Measurements from ENCODE around the gene NINL. TPM values are rescaled to one million over a fixed set of nuclear protein-coding genes. Genes with fewer than 3 reads are reported as not detected.

The NINL gene
- total and polyA plus RNA-seq, 4 donors = 6.0 to 28.3 (median 12.9) TPM

- DNase-seq = peak in 1 of 2 donors; percentile 32
Measured at GRCh38 chr20:25447671-25448070, 137.7 kb downstream of the NINL start.

GRCh38 chr20:25444556-25444955 lies 140.8 kb downstream of the NINL start:
- no peak overlapping the region for H3K4me3 ChIP-seq (ENCODE audit: low read length in 2 of 2)
- H3K9me3 ChIP-seq (ENCODE audit: control insufficient read depth, low read length) = no peaks in the 10 kb centered on the region
- no peaks in the 10 kb centered on the region for H3K27me3 ChIP-seq (ENCODE audit: control insufficient read depth in 1 of 2, insufficient read depth in 2 of 2, low read length in 1 of 2)
- no peak overlapping the region for H3K27ac ChIP-seq (ENCODE audit: low read depth in 1 of 2, low read length in 2 of 2)
- WGBS, 2 donors = 97% methylated on average over 4 of the region's 4 CpGs
- ATAC-seq (ENCODE audit: low FRiP score) (no peak), DNase-seq (no peak)
- no peaks in the 10 kb centered on the region for H3K4me1 ChIP-seq (ENCODE audit: control insufficient read depth in 1 of 2, insufficient read depth in 2 of 2, low read length in 2 of 2)
- intact Hi-C loops (cut with DNase I) = no loop called here
- no peaks in the 10 kb centered on the region for H3K36me3 ChIP-seq (ENCODE audit: control insufficient read depth in 1 of 2, insufficient read depth in 2 of 2, low read length in 1 of 2)

More at GRCh38 chr20:25447671-25448070, 137.7 kb downstream of the NINL start:
- Histone ChIP-seq H3K4me3 (ENCODE audit: low read length in 2 of 2) (no peak overlapping the region), H3K36me3 (ENCODE audit: control insufficient read depth in 1 of 2, insufficient read depth in 2 of 2, low read length in 1 of 2) (peaks cover 2% of the 10 kb centered on the region in 2 donors), H3K4me1 (ENCODE audit: control insufficient read depth in 1 of 2, insufficient read depth in 2 of 2, low read length in 2 of 2) (no peaks in the 10 kb centered on the region), H3K27me3 (ENCODE audit: control insufficient read depth in 1 of 2, insufficient read depth in 2 of 2, low read length in 1 of 2) (no peaks in the 10 kb centered on the region), H3K9me3 (ENCODE audit: control insufficient read depth, low read length) (peaks cover 1% of the 10 kb centered on the region), H3K27ac (ENCODE audit: low read depth in 1 of 2, low read length in 2 of 2) (no peak overlapping the region)
- no peak for ATAC-seq (ENCODE audit: low FRiP score)
- WGBS, 2 donors = 83 to 90% methylated on average over 6 of the region's 6 CpGs
- intact Hi-C loops (cut with DNase I) = no loop called here

- Histone ChIP-seq H3K27me3 (ENCODE audit: control insufficient read depth in 1 of 2, insufficient read depth in 2 of 2, low read length in 1 of 2) (no peaks in the 10 kb centered on the region), H3K27ac (ENCODE audit: low read depth in 1 of 2, low read length in 2 of 2) (no peak overlapping the region), H3K4me3 (ENCODE audit: low read length in 2 of 2) (no peak overlapping the region), H3K36me3 (ENCODE audit: control insufficient read depth in 1 of 2, insufficient read depth in 2 of 2, low read length in 1 of 2) (no peaks in the 10 kb centered on the region), H3K4me1 (ENCODE audit: control insufficient read depth in 1 of 2, insufficient read depth in 2 of 2, low read length in 2 of 2) (no peaks in the 10 kb centered on the region), H3K9me3 (ENCODE audit: control insufficient read depth, low read length) (no peaks in the 10 kb centered on the region)
- 89 to 90% methylated on average over 3 of the region's 3 CpGs for WGBS, 2 donors
- ATAC-seq (ENCODE audit: low FRiP score) = no peak
- intact Hi-C loops (cut with DNase I) = no loop called here
- no peak for DNase-seq
Measured at GRCh38 chr20:25439328-25439727, 146.0 kb downstream of the NINL start.

- H3K27ac ChIP-seq (ENCODE audit: low read depth in 1 of 2, low read length in 2 of 2) = no peak overlapping the region
- WGBS, 2 donors = 34 to 46% methylated on average over 4 of the region's 4 CpGs
- ATAC-seq (ENCODE audit: low FRiP score) (no peak), DNase-seq (no peak)
- no peak overlapping the region for H3K4me3 ChIP-seq (ENCODE audit: low read length in 2 of 2)
- H3K36me3 ChIP-seq (ENCODE audit: control insufficient read depth in 1 of 2, insufficient read depth in 2 of 2, low read length in 1 of 2) = no peaks in the 10 kb centered on the region
- intact Hi-C loops (cut with DNase I) = no loop called here
- H3K27me3 ChIP-seq (ENCODE audit: control insufficient read depth in 1 of 2, insufficient read depth in 2 of 2, low read length in 1 of 2) = no peaks in the 10 kb centered on the region
- no peaks in the 10 kb centered on the region for H3K9me3 ChIP-seq (ENCODE audit: control insufficient read depth, low read length)
- H3K4me1 ChIP-seq (ENCODE audit: control insufficient read depth in 1 of 2, insufficient read depth in 2 of 2, low read length in 2 of 2) = no peaks in the 10 kb centered on the region
Measured at GRCh38 chr20:25437153-25437581, 148.2 kb downstream of the NINL start.

GRCh38 chr20:25424536-25424935 lies 160.8 kb downstream of the NINL start:
- no peak overlapping the region for H3K27ac ChIP-seq (ENCODE audit: low read depth in 1 of 2, low read length in 2 of 2)
- ATAC-seq (ENCODE audit: low FRiP score) (no peak), DNase-seq (no peak)
- no peaks in the 10 kb centered on the region for H3K27me3 ChIP-seq (ENCODE audit: control insufficient read depth in 1 of 2, insufficient read depth in 2 of 2, low read length in 1 of 2)
- H3K4me1 ChIP-seq (ENCODE audit: control insufficient read depth in 1 of 2, insufficient read depth in 2 of 2, low read length in 2 of 2) = no peaks in the 10 kb centered on the region
- WGBS, 2 donors = 94 to 95% methylated on average over 3 of the region's 3 CpGs
- intact Hi-C loops (cut with DNase I) = no loop called here
- no peaks in the 10 kb centered on the region for H3K9me3 ChIP-seq (ENCODE audit: control insufficient read depth, low read length)
- H3K36me3 ChIP-seq (ENCODE audit: control insufficient read depth in 1 of 2, insufficient read depth in 2 of 2, low read length in 1 of 2) = no peaks in the 10 kb centered on the region
- H3K4me3 ChIP-seq (ENCODE audit: low read length in 2 of 2) = no peak overlapping the region

- intact Hi-C loops (cut with DNase I) = no loop called here
- WGBS, 2 donors = 77 to 78% methylated on average over 4 of the region's 4 CpGs
- no peaks in the 10 kb centered on the region for H3K9me3 ChIP-seq (ENCODE audit: control insufficient read depth, low read length)
Measured at GRCh38 chr20:25422032-25422431, 163.3 kb downstream of the NINL start.

GRCh38 chr20:25421102-25421501 lies 164.2 kb downstream of the NINL start:
- Histone ChIP-seq H3K36me3 (ENCODE audit: control insufficient read depth in 1 of 2, insufficient read depth in 2 of 2, low read length in 1 of 2) (no peaks in the 10 kb centered on the region), H3K9me3 (ENCODE audit: control insufficient read depth, low read length) (no peaks in the 10 kb centered on the region), H3K27me3 (ENCODE audit: control insufficient read depth in 1 of 2, insufficient read depth in 2 of 2, low read length in 1 of 2) (no peaks in the 10 kb centered on the region), H3K27ac (ENCODE audit: low read depth in 1 of 2, low read length in 2 of 2) (no peak overlapping the region), H3K4me3 (ENCODE audit: low read length in 2 of 2) (no peak overlapping the region), H3K4me1 (ENCODE audit: control insufficient read depth in 1 of 2, insufficient read depth in 2 of 2, low read length in 2 of 2) (no peaks in the 10 kb centered on the region)
- DNase-seq = no peak
- no peak for ATAC-seq (ENCODE audit: low FRiP score)
- intact Hi-C loops (cut with DNase I) = no loop called here

More at GRCh38 chr20:25422032-25422431, 163.3 kb downstream of the NINL start:
- H3K27ac ChIP-seq (ENCODE audit: low read depth in 1 of 2, low read length in 2 of 2) = no peak overlapping the region
- DNase-seq = no peak
- H3K4me3 ChIP-seq (ENCODE audit: low read length in 2 of 2) = no peak overlapping the region
- no peaks in the 10 kb centered on the region for H3K27me3 ChIP-seq (ENCODE audit: control insufficient read depth in 1 of 2, insufficient read depth in 2 of 2, low read length in 1 of 2)
- H3K4me1 ChIP-seq (ENCODE audit: control insufficient read depth in 1 of 2, insufficient read depth in 2 of 2, low read length in 2 of 2) = no peaks in the 10 kb centered on the region
- no peak for ATAC-seq (ENCODE audit: low FRiP score)
- H3K36me3 ChIP-seq (ENCODE audit: control insufficient read depth in 1 of 2, insufficient read depth in 2 of 2, low read length in 1 of 2) = no peaks in the 10 kb centered on the region

GRCh38 chr20:25418776-25419175 lies 166.6 kb downstream of the NINL start:
- H3K27ac ChIP-seq (ENCODE audit: low read depth in 1 of 2, low read length in 2 of 2) = no peak overlapping the region
- H3K4me3 ChIP-seq (ENCODE audit: low read length in 2 of 2) = no peak overlapping the region
- no peaks in the 10 kb centered on the region for H3K27me3 ChIP-seq (ENCODE audit: control insufficient read depth in 1 of 2, insufficient read depth in 2 of 2, low read length in 1 of 2)
- H3K4me1 ChIP-seq (ENCODE audit: control insufficient read depth in 1 of 2, insufficient read depth in 2 of 2, low read length in 2 of 2) = no peaks in the 10 kb centered on the region
- 90 to 96% methylated on average over 1 of the region's 1 CpG for WGBS, 2 donors
- no peaks in the 10 kb centered on the region for H3K9me3 ChIP-seq (ENCODE audit: control insufficient read depth, low read length)
- no peak for DNase-seq
- intact Hi-C loops (cut with DNase I) = no loop called here
- ATAC-seq (ENCODE audit: low FRiP score) = no peak
- no peaks in the 10 kb centered on the region for H3K36me3 ChIP-seq (ENCODE audit: control insufficient read depth in 1 of 2, insufficient read depth in 2 of 2, low read length in 1 of 2)

GRCh38 chr20:25408890-25409289 lies 176.4 kb downstream of the NINL start:
- H3K4me3 ChIP-seq (ENCODE audit: low read length in 2 of 2) = no peak overlapping the region
- DNase-seq (no peak), ATAC-seq (ENCODE audit: low FRiP score) (no peak)
- no peaks in the 10 kb centered on the region for H3K9me3 ChIP-seq (ENCODE audit: control insufficient read depth, low read length)
- intact Hi-C loops (cut with DNase I) = no loop called here
- no peaks in the 10 kb centered on the region for H3K4me1 ChIP-seq (ENCODE audit: control insufficient read depth in 1 of 2, insufficient read depth in 2 of 2, low read length in 2 of 2)
- no peak overlapping the region for H3K27ac ChIP-seq (ENCODE audit: low read depth in 1 of 2, low read length in 2 of 2)
- 89 to 92% methylated on average over 5 of the region's 5 CpGs for WGBS, 2 donors
- no peaks in the 10 kb centered on the region for H3K27me3 ChIP-seq (ENCODE audit: control insufficient read depth in 1 of 2, insufficient read depth in 2 of 2, low read length in 1 of 2)
- no peaks in the 10 kb centered on the region for H3K36me3 ChIP-seq (ENCODE audit: control insufficient read depth in 1 of 2, insufficient read depth in 2 of 2, low read length in 1 of 2)
